Glutamatergic neuron (in vitro differentiated cells): ENCODE measurements around the gene SIRPB1. TPM values are rescaled to one million over a fixed set of nuclear protein-coding genes. Genes with fewer than 3 reads are reported as not detected.

Experiments used
- DNase-seq: peaks from one replicate; pipeline ENCODE4 v3.0.0; 2022
- H3K27ac Mint-ChIP-seq: one replicate; pipeline ENCODE4 v1.8.0; 2020; ENCODE audit warnings: mild to moderate bottlenecking, mixed read lengths, inconsistent platforms; ENCODE audit not compliant: unreplicated experiment
- H3K27me3 Mint-ChIP-seq: one replicate; pipeline ENCODE4 v1.8.0; 2020; ENCODE audit warnings: mild to moderate bottlenecking, moderate library complexity, mixed read lengths, inconsistent platforms; ENCODE audit not compliant: unreplicated experiment
- H3K36me3 Mint-ChIP-seq: one replicate; pipeline ENCODE4 v1.8.0; 2020; ENCODE audit warnings: mild to moderate bottlenecking, mixed read lengths, inconsistent platforms; ENCODE audit not compliant: unreplicated experiment
- H3K4me1 Mint-ChIP-seq: one replicate; pipeline ENCODE4 v1.8.0; 2020; ENCODE audit warnings: mild to moderate bottlenecking, low read depth, mixed read lengths, inconsistent platforms; ENCODE audit not compliant: unreplicated experiment
- H3K4me3 Mint-ChIP-seq: one replicate; pipeline ENCODE4 v1.8.0; 2020; ENCODE audit warnings: mild to moderate bottlenecking, mixed read lengths, inconsistent platforms; ENCODE audit not compliant: unreplicated experiment
- H3K9me3 Mint-ChIP-seq: one replicate; pipeline ENCODE4 v1.8.0; 2020; ENCODE audit warnings: mild to moderate bottlenecking, moderate library complexity, mixed read lengths, inconsistent platforms; ENCODE audit not compliant: unreplicated experiment
- total RNA-seq: library from RNA; stranded (reverse); fragmentation: NEBNext Ultra II Directional; extraction: Animal tissue kit (Norgen Biotek cat#: 25700); gene quantifications from one replicate; pipeline ENCODE4 v1.2.1, GENCODE V29; 2021; ENCODE audit not compliant: unreplicated experiment
- TF ChIP-seq, protein P1 (sequence below): fragments of 200-600 bp; sonication (generic); IDR thresholded peaks from one replicate; pipeline ENCODE4 v1.5.0; 2021; ENCODE audit not compliant: partially characterized antibody, unreplicated experiment

SIRPB1 gene
- total RNA-seq, 1 donor from 2014 or later = not detected

DNA sequence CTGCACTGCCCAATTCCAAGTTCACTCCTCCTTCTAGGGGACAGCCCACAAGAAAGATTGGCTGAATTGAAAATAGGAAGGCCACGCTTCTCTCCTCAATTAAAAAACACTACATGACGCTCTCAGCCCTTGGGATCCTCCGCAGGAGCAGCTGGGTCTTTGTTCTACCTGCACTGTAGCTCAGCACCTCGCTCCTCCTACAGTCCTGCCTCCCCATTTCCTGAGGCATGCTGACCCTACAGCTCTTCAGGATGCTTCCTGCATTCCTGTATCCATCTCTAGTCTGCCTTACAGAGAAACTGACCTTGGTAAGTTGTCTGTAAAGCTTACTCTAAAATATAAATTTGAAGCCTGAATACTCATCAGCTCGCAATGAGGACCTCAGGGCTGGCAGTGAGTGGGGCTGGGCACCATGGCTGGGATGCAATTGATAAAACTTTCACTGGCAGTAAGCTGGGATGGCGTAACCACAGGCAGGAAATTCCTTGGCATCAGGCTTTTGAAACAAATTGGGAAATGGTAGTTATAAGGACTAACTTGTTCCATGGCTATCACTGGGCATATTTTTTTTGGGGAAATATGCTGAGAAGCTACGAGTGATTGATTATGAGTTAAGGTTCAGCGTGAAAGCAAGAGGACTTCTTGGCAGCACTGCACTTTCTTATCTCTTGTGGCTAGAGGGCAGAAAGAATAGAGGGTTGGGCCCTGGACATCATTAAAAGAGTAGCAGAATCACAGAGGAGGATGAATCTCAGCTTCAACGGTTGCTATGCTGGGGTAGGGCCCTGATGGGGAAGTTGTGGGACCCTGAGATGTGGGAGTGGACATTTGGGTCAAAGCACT, 11.7 kb upstream of the SIRPB1 start:
- H3K4me1 Mint-ChIP-seq = no peaks in the 10 kb centered on the region
- no peak for DNase-seq

DNA sequence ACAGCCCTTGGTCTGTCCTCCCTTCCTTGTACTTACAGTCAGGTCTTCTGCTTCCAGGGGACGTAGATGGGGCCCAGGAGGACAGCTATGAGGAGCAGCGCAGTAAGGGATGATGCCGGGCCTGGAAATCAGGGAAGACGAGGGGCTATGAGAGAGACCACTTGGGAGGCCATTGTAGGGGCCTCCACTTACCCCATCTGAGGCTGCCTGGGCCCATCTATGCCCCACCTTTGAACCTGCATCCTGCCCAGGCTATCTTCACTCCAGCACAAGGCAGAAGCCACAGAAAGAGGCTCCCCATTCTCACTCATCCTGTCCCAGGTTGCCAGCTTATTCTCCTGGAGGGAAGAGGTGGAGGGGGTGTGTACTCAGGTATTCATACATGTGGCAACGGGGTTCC, 10.4 kb upstream of the SIRPB1 start:
- no peak for DNase-seq
- H3K36me3 Mint-ChIP-seq = no peaks in the 10 kb centered on the region
- no peak overlapping the region for H3K27ac Mint-ChIP-seq
- H3K9me3 Mint-ChIP-seq = no peaks in the 10 kb centered on the region
- no peak overlapping the region for H3K4me3 Mint-ChIP-seq
- H3K27me3 Mint-ChIP-seq = peaks cover 3% of the 10 kb centered on the region
- no peaks in the 10 kb centered on the region for H3K4me1 Mint-ChIP-seq
- TF ChIP-seq, protein P1, sequence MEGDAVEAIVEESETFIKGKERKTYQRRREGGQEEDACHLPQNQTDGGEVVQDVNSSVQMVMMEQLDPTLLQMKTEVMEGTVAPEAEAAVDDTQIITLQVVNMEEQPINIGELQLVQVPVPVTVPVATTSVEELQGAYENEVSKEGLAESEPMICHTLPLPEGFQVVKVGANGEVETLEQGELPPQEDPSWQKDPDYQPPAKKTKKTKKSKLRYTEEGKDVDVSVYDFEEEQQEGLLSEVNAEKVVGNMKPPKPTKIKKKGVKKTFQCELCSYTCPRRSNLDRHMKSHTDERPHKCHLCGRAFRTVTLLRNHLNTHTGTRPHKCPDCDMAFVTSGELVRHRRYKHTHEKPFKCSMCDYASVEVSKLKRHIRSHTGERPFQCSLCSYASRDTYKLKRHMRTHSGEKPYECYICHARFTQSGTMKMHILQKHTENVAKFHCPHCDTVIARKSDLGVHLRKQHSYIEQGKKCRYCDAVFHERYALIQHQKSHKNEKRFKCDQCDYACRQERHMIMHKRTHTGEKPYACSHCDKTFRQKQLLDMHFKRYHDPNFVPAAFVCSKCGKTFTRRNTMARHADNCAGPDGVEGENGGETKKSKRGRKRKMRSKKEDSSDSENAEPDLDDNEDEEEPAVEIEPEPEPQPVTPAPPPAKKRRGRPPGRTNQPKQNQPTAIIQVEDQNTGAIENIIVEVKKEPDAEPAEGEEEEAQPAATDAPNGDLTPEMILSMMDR = no peak

More for the DNA sequence above, 11.7 kb upstream of the SIRPB1 start:
- Mint-ChIP-seq H3K36me3 (no peaks in the 10 kb centered on the region), H3K4me3 (no peak overlapping the region), H3K9me3 (no peaks in the 10 kb centered on the region), H3K27ac (no peak overlapping the region), H3K27me3 (peaks cover 3% of the 10 kb centered on the region)
- TF ChIP-seq, protein P1 = no peak

DNA sequence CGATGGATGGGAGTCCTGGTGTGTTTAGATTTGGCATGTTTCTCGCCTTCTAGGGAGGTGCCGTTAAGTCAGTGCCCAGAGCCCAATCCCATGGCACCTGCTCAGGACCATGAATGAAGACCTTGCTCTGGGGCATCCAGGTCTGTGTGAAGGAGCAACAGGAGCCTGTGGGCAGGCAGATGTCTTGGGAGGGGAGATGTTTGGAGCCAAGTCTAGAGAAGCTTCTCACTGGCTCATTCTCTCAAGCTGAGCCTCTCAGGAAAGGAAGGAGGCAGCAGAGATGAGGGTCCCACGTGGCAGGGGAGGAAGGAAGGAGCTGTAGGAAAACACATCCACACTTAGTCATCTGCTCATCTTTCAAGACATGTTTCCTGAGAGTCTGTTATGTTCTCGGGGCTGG, 9.5 kb upstream of the SIRPB1 start:
- Mint-ChIP-seq H3K4me3 (no peak overlapping the region), H3K27ac (no peak overlapping the region)
- TF ChIP-seq, protein P1 = no peak

DNA sequence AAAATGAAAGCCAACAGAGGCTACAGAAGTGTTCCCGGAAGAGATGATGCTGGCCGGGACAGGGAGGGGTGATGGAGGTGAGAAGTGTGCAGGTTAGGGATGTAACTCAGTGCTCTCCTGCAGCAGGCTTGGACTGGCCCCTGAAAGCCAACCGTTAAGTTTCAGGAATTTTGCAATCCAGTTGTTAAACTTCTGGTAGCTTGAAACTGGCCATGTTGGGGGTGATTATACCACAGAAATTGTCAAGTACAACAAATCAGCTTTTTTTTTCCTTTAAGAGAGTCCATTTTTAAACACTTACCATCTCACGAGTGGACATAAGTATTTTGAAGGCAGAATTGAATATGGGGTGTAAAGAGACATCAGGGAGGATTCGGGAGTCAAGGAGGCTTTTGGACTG, 8.8 kb upstream of the SIRPB1 start:
- no peaks in the 10 kb centered on the region for H3K9me3 Mint-ChIP-seq
- H3K27me3 Mint-ChIP-seq = peaks cover 3% of the 10 kb centered on the region
- no peaks in the 10 kb centered on the region for H3K4me1 Mint-ChIP-seq
- DNase-seq = no peak
- H3K27ac Mint-ChIP-seq = no peak overlapping the region
- H3K4me3 Mint-ChIP-seq = no peak overlapping the region
- H3K36me3 Mint-ChIP-seq = no peaks in the 10 kb centered on the region
- TF ChIP-seq, protein P1 = no peak

More for the DNA sequence above, 9.5 kb upstream of the SIRPB1 start:
- no peak for DNase-seq
- Mint-ChIP-seq H3K36me3 (no peaks in the 10 kb centered on the region), H3K4me1 (no peaks in the 10 kb centered on the region), H3K9me3 (no peaks in the 10 kb centered on the region), H3K27me3 (peaks cover 3% of the 10 kb centered on the region)

GRCh38 chr20:1627200-1627550, 7.4 kb upstream of the SIRPB1 start:
- Mint-ChIP-seq H3K36me3 (no peaks in the 10 kb centered on the region), H3K4me1 (no peaks in the 10 kb centered on the region), H3K27ac (no peak overlapping the region), H3K4me3 (no peak overlapping the region), H3K9me3 (no peaks in the 10 kb centered on the region), H3K27me3 (peaks cover 2% of the 10 kb centered on the region)
- no peak for DNase-seq
- TF ChIP-seq, protein P1 = no peak
